ENCODE data around the gene AP2S1.
"Not testable (repeated sequence)": the region's sequence is repeated elsewhere in the genome, so short reads cannot be mapped to it uniquely, and the experiment has no call there.

Gene AP2S1

DNA sequence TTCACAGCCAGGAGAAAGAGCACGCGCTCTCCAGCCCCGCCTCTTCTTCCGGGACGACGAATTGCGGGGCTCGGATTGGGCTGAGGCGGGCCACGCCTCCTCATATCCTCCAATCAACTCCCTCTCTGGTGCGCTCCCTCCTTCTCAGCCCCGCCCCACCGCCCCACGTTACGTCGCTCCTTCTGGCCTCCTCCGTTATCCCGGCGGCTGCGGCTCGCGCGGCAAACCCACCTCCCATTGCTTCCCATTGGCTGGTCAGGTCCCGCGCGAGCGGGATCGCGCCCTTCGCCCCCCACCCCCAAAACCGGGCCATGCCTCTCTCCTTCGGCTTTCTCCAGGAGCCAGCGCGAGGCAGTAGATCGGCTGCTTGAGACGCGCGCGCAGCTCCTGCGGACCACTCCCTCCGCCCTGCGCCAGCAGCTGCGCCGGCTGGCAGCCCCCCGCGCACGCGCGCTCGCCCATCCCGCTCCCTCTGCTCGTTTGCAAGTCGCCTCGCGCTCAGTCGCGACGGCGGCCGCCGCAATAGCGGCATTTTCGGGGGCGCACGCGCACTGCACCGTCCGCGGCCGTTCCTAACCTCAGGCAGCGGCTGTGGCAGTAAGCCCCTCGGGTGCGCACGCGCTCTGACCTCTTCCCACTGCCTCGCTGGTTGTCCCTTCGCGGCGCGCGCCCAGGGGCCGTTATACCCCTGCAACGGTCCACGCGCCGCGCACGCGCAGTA lies 9.6 kb upstream of the AP2S1 start:
- peak overlapping the region; percentile 35; the same call in 1 of the 2 replicates for H2AFZ ChIP-seq (ENCODE audit: low read depth, low read length)
- peaks cover 8% of the 10 kb centered on the region for H3K36me3 ChIP-seq (replicated peaks; ENCODE audit: low read depth, low read length)
- no peaks in the 10 kb centered on the region for H3K9me3 ChIP-seq (ENCODE audit: insufficient read depth, low read length)
- H3K4me1 ChIP-seq (ENCODE audit: low read length): peaks cover 25% of the 10 kb centered on the region
- peaks cover 39% of the 10 kb centered on the region for H4K20me1 ChIP-seq (ENCODE audit: insufficient read depth, low read length)
- H3K27me3 ChIP-seq (ENCODE audit: low read depth, low read length): no peaks in the 10 kb centered on the region
- TF ChIP-seq EZH2phosphoT487 (IDR thresholded peaks at IDR 0.05; ENCODE audit: low read depth): no peak
- TF ChIP-seq, protein P1, sequence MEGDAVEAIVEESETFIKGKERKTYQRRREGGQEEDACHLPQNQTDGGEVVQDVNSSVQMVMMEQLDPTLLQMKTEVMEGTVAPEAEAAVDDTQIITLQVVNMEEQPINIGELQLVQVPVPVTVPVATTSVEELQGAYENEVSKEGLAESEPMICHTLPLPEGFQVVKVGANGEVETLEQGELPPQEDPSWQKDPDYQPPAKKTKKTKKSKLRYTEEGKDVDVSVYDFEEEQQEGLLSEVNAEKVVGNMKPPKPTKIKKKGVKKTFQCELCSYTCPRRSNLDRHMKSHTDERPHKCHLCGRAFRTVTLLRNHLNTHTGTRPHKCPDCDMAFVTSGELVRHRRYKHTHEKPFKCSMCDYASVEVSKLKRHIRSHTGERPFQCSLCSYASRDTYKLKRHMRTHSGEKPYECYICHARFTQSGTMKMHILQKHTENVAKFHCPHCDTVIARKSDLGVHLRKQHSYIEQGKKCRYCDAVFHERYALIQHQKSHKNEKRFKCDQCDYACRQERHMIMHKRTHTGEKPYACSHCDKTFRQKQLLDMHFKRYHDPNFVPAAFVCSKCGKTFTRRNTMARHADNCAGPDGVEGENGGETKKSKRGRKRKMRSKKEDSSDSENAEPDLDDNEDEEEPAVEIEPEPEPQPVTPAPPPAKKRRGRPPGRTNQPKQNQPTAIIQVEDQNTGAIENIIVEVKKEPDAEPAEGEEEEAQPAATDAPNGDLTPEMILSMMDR (IDR thresholded peaks at IDR 0.05; ENCODE audit: low read depth, low read length): no peak
- peaks cover 40% of the 10 kb centered on the region for H3K79me2 ChIP-seq (ENCODE audit: low read length)
- H3K9ac ChIP-seq (ENCODE audit: low read length): peak overlapping the region; percentile 92
- H3K27ac ChIP-seq (ENCODE audit: low read length): peak overlapping the region; percentile 90
- H3K4me2 ChIP-seq (ENCODE audit: low read length): peak overlapping the region; percentile 81
- H3K4me3 ChIP-seq (ENCODE audit: low read length): peak overlapping the region; percentile 80

DNA sequence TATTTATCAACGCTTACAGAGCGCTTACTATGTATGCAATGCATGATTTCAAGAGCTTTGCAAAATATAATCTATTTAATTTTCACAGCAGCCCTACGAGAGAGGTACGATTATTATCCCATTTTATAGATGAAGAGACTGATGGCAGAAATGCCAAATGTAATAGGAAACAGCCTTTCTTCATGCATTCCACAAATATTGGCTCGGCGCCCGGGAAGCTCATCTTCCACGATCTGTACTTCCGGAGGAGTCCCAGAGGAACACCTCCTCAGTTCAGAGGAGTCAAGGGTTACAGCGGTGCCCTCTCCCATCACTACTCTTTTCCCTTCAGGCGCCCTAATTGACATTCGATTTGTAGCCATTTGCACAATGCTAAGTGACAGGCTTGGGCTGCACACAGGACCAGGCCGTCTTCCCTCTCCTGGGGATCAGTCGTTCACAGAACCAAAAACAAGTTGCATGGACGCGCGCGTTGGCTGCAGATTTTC lies 9.0 kb upstream of the AP2S1 start:
- H3K9ac ChIP-seq (ENCODE audit: low read length): peak overlapping the region; percentile 20; the same call in 1 of the 2 replicates
- H3K9me3 ChIP-seq (ENCODE audit: insufficient read depth, low read length): no peaks in the 10 kb centered on the region
- peaks cover 25% of the 10 kb centered on the region for H3K4me1 ChIP-seq (ENCODE audit: low read length)
- peaks cover 8% of the 10 kb centered on the region for H3K36me3 ChIP-seq (replicated peaks; ENCODE audit: low read depth, low read length)
- H2AFZ ChIP-seq (ENCODE audit: low read depth, low read length): peak overlapping the region; percentile 44; the same call in 1 of the 2 replicates
- H3K27ac ChIP-seq (ENCODE audit: low read length): peak overlapping the region; percentile 34; the same call in 1 of the 2 replicates
- TF ChIP-seq EZH2phosphoT487 (IDR thresholded peaks at IDR 0.05; ENCODE audit: low read depth): no peak
- TF ChIP-seq, protein P1 (IDR thresholded peaks at IDR 0.05; ENCODE audit: low read depth, low read length): no peak
- peaks cover 34% of the 10 kb centered on the region for H3K79me2 ChIP-seq (ENCODE audit: low read length)
- H3K4me3 ChIP-seq (ENCODE audit: low read length): peak overlapping the region; percentile 80
- H3K4me2 ChIP-seq (ENCODE audit: low read length): peak overlapping the region; percentile 81
- H3K27me3 ChIP-seq (ENCODE audit: low read depth, low read length): no peaks in the 10 kb centered on the region
- H4K20me1 ChIP-seq (ENCODE audit: insufficient read depth, low read length): peaks cover 33% of the 10 kb centered on the region

DNA sequence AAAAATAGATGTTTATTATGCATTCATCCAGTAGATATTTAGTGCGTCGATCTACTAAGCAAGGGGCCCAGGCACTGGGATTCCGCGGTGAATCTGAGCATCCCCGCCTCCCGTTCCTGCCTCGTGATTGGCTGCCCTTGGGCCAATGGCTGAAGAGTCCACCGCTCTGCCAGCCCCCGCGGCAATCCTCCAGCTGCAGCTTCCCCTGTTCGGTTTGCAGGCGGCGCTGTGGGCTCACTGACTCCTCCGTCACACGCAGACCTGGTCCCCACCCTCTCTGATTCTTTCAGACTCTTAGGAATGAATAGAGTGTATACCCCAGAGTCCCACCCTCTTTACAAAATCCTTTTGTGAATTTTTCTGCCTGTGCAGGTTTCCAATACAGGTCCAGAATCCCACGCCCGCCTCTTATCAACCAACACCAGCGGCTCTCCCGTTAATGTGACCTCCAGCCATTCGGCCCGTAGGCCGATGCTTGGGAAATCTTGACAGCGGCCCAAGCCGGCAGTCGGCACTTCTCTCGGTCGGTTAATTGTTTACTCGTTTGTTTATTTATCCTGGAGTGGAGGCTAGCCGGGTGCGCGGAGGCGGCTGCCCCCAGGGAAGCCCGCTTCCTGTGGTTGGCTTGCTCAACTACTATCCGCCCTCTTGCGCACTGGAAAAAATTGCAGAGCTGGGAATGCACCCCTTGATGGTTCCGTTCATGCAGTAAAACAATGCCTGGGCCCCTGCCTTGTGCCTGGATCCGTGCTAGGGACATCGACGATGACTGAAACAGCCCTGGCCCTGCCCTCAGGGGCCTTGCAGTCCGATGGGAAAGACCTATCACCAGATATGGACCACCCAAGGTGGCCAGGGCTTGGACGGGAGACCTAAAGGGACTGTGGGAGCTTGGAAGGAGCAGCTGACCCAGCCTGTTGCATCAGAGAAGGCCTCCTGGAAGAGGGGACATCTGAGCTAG lies 5.7 kb upstream of the AP2S1 start:
- Histone ChIP-seq H3K9me3 (ENCODE audit: insufficient read depth, low read length) (no peaks in the 10 kb centered on the region), H3K4me3 (ENCODE audit: low read length) (peak overlapping the region; percentile 71), H3K4me1 (ENCODE audit: low read length) (peaks cover 5% of the 10 kb centered on the region), H3K36me3 (replicated peaks; ENCODE audit: low read depth, low read length) (no peaks in the 10 kb centered on the region), H3K27me3 (ENCODE audit: low read depth, low read length) (no peaks in the 10 kb centered on the region), H2AFZ (ENCODE audit: low read depth, low read length) (0 out of 2 replicates have a peak overlapping the region, but pooled peaks have one; percentile 1), H4K20me1 (ENCODE audit: insufficient read depth, low read length) (no peaks in the 10 kb centered on the region), H3K9ac (ENCODE audit: low read length) (no peak overlapping the region), H3K79me2 (ENCODE audit: low read length) (peaks cover under 1% of the 10 kb centered on the region), H3K4me2 (ENCODE audit: low read length) (peak overlapping the region; percentile 69), H3K27ac (ENCODE audit: low read length) (no peak overlapping the region)
- no peak for TF ChIP-seq EZH2phosphoT487 (IDR thresholded peaks at IDR 0.05; ENCODE audit: low read depth)
- TF ChIP-seq, protein P1 (IDR thresholded peaks at IDR 0.05; ENCODE audit: low read depth, low read length): peak; percentile 68

DNA sequence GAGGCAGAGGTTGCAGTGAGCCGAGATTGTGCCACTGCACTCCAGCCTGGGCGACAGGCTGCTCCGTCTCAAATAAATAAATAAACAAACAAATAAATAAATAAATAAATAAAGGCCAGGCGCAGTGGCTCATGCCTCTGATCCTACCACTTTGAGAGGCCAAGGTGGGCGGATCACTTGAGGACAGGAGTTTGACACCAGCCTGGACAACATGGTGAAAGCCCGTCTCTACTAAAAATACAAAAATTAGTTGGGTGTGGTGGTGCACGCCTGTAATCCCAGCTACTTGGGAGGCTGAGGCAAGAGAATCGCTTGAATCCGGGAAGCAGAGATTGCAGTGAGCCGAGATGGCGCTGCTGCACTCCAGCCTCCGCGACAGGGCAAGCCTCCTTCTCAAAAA lies 4.1 kb upstream of the AP2S1 start:
- H3K36me3 ChIP-seq (replicated peaks; ENCODE audit: low read depth, low read length); H3K27ac ChIP-seq (ENCODE audit: low read length); H3K27me3 ChIP-seq (ENCODE audit: low read depth, low read length); H3K79me2 ChIP-seq (ENCODE audit: low read length); H4K20me1 ChIP-seq (ENCODE audit: insufficient read depth, low read length); H3K9me3 ChIP-seq (ENCODE audit: insufficient read depth, low read length); H3K4me1 ChIP-seq (ENCODE audit: low read length); H3K4me2 ChIP-seq (ENCODE audit: low read length); H3K4me3 ChIP-seq (ENCODE audit: low read length); H3K9ac ChIP-seq (ENCODE audit: low read length); H2AFZ ChIP-seq (ENCODE audit: low read depth, low read length): not testable (repeated sequence)
